Breast epithelium (tissue), 3 donors: ENCODE measurements around the gene SLC25A43.

ENCODE experiments used
- POLR2A ChIP-seq: fragments of 450-650 bp; IDR thresholded peaks from one replicate; pipeline ENCODE4 v1.6.1; 2016; ENCODE audit warnings: antibody characterized with exemption, mild to moderate bottlenecking, moderate library complexity
- POLR2AphosphoS5 ChIP-seq, 3 donors: sonication (generic); formaldehyde crosslinking; IDR thresholded peaks; one replicate each; pipeline ENCODE4 v1.6.1; 2017; ENCODE audit warnings: antibody characterized with exemption in 3 of 3
- TF ChIP-seq, protein P1 (sequence below), 3 donors: fragments of 450-650 bp; IDR thresholded peaks; one replicate each; pipeline ENCODE4 v1.5.1; 2016 to 2017; ENCODE audit warnings: antibody characterized with exemption in 3 of 3, mild to moderate bottlenecking in 3 of 3, moderate library complexity in 3 of 3

DNA sequence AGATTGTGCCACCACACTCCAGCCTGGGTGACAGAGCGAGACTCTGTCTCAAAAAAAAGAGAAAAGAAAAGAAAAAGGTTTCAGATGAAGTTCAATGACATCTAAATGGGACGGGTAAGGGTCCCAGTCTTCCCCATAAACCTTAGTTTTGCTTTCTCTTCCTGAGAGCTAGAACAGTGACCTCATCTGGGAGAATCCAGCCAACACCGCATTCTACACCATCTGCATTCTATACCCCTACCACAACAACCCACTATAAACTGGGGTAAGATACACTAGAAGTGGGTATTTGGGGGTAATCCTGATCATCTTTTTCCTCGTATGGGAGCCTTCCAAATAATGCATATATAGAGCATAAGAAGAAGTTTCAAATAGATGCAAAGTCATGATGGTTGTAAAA, 18.2 kb downstream of the SLC25A43 start:
- TF ChIP-seq POLR2A (no peak), POLR2AphosphoS5 (IDR thresholded peaks at IDR 0.05) (no peak)
- TF ChIP-seq, protein P1, sequence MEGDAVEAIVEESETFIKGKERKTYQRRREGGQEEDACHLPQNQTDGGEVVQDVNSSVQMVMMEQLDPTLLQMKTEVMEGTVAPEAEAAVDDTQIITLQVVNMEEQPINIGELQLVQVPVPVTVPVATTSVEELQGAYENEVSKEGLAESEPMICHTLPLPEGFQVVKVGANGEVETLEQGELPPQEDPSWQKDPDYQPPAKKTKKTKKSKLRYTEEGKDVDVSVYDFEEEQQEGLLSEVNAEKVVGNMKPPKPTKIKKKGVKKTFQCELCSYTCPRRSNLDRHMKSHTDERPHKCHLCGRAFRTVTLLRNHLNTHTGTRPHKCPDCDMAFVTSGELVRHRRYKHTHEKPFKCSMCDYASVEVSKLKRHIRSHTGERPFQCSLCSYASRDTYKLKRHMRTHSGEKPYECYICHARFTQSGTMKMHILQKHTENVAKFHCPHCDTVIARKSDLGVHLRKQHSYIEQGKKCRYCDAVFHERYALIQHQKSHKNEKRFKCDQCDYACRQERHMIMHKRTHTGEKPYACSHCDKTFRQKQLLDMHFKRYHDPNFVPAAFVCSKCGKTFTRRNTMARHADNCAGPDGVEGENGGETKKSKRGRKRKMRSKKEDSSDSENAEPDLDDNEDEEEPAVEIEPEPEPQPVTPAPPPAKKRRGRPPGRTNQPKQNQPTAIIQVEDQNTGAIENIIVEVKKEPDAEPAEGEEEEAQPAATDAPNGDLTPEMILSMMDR (IDR thresholded peaks at IDR 0.05) = no peak
